ENCODE data around the gene TOX2.

TOX2 gene

GRCh38 chr20:44104798-44105517 is 190.3 kb downstream of the TOX2 start:
- H3K4me3 ChIP-seq (ENCODE audit: low read length) = no peak overlapping the region
- TF ChIP-seq ZNF274 (IDR thresholded peaks at IDR 0.05; ENCODE audit: low read depth, low read length) = no peak

- no peak overlapping the region for H3K4me3 ChIP-seq (ENCODE audit: low read length)
- no peak for TF ChIP-seq ZNF274 (IDR thresholded peaks at IDR 0.05; ENCODE audit: low read depth, low read length)
Measured at GRCh38 chr20:44106615-44107014, 192.0 kb downstream of the TOX2 start.

GRCh38 chr20:44109951-44110361 is 195.3 kb downstream of the TOX2 start:
- no peak overlapping the region for H3K4me3 ChIP-seq (ENCODE audit: low read length)
- no peak for TF ChIP-seq ZNF274 (IDR thresholded peaks at IDR 0.05; ENCODE audit: low read depth, low read length)

GRCh38 chr20:44110816-44111568 is 196.3 kb downstream of the TOX2 start:
- no peak overlapping the region for H3K4me3 ChIP-seq (ENCODE audit: low read length)
- TF ChIP-seq ZNF274 (IDR thresholded peaks at IDR 0.05; ENCODE audit: low read depth, low read length) = no peak

GRCh38 chr20:44111712-44112335 is 197.2 kb downstream of the TOX2 start:
- no peak for TF ChIP-seq ZNF274 (IDR thresholded peaks at IDR 0.05; ENCODE audit: low read depth, low read length)
- no peak overlapping the region for H3K4me3 ChIP-seq (ENCODE audit: low read length)

GRCh38 chr20:44112456-44112855 is 197.8 kb downstream of the TOX2 start:
- no peak overlapping the region for H3K4me3 ChIP-seq (ENCODE audit: low read length)
- TF ChIP-seq ZNF274 (IDR thresholded peaks at IDR 0.05; ENCODE audit: low read depth, low read length) = no peak

- no peak for TF ChIP-seq ZNF274 (IDR thresholded peaks at IDR 0.05; ENCODE audit: low read depth, low read length)
Measured at GRCh38 chr20:44112889-44113617, 198.4 kb downstream of the TOX2 start.

GRCh38 chr20:44113618-44114376 is 199.1 kb downstream of the TOX2 start:
- no peak for TF ChIP-seq ZNF274 (IDR thresholded peaks at IDR 0.05; ENCODE audit: low read depth, low read length)
- no peak overlapping the region for H3K4me3 ChIP-seq (ENCODE audit: low read length)

More at GRCh38 chr20:44112889-44113617, 198.4 kb downstream of the TOX2 start:
- no peak overlapping the region for H3K4me3 ChIP-seq (ENCODE audit: low read length)

- H3K4me3 ChIP-seq (ENCODE audit: low read length) = no peak overlapping the region
- no peak for TF ChIP-seq ZNF274 (IDR thresholded peaks at IDR 0.05; ENCODE audit: low read depth, low read length)
Measured at GRCh38 chr20:44115181-44115580, 200.5 kb downstream of the TOX2 start.

- no peak for TF ChIP-seq ZNF274 (IDR thresholded peaks at IDR 0.05; ENCODE audit: low read depth, low read length)
- no peak overlapping the region for H3K4me3 ChIP-seq (ENCODE audit: low read length)
Measured at GRCh38 chr20:44115762-44116644, 201.4 kb downstream of the TOX2 start.

- no peak for TF ChIP-seq ZNF274 (IDR thresholded peaks at IDR 0.05; ENCODE audit: low read depth, low read length)
Measured at GRCh38 chr20:44117296-44118184, 202.9 kb downstream of the TOX2 start.

More at GRCh38 chr20:44117296-44118184, 202.9 kb downstream of the TOX2 start:
- no peak overlapping the region for H3K4me3 ChIP-seq (ENCODE audit: low read length)
